Panc1 (cell line): ENCODE data around the gene ADAMTS15. TPM values are rescaled to one million over a fixed set of nuclear protein-coding genes. Genes with fewer than 3 reads are reported as not detected.

ENCODE experiments used
- ATAC-seq: fragments of 200-7000 bp; cut with Tn5 transposase; 2 replicates; pipeline ENCODE4 v1.9.1; 2020; ENCODE audit warnings: mild to moderate bottlenecking, moderate library complexity
- BruUV-seq: library from RNA; stranded (reverse); fragments of 400-500 nt; replicated peaks from 2 replicates; lab custom pipeline; 2021; lab: Mats Ljungman, UMichigan
- CTCF ChIA-PET: fragments of 300-600 bp; sonication (Branson Sonifier 250); formaldehyde crosslinking; loops from one replicate; lab custom pipeline; 2022; ENCODE audit warnings: antibody characterized with exemption; lab: Charles Lee
- POLR2A ChIA-PET: fragments of 300-600 bp; sonication (Branson Sonifier 250); formaldehyde crosslinking; loops from one replicate; lab custom pipeline; 2022; ENCODE audit warnings: antibody characterized with exemption; lab: Charles Lee
- DNase-seq: peaks from one replicate; pipeline ENCODE4 v3.0.0-alpha.2; 2010; ENCODE audit warnings: low read depth, low spot score
- H3K27ac ChIP-seq: 2 replicates; pipeline ENCODE4 v1.5.1; 2011; ENCODE audit warnings: mild to moderate bottlenecking, low read length, inconsistent platforms
- H3K27me3 ChIP-seq: fragments of 200-500 bp; sonication (Bioruptor generic); 2 replicates; pipeline ENCODE4 v1.6.0; 2014; ENCODE audit warnings: low read length, inconsistent platforms; ENCODE audit not compliant: control insufficient read depth, insufficient read depth
- H3K36me3 ChIP-seq: fragments of 200-500 bp; sonication (Bioruptor generic); 2 replicates; pipeline ENCODE4 v1.5.1; 2014; ENCODE audit warnings: inconsistent platforms, mild to moderate bottlenecking, low read length, moderate library complexity; ENCODE audit not compliant: control insufficient read depth, insufficient read depth
- H3K4me1 ChIP-seq: 2 replicates; pipeline ENCODE4 v1.5.1; 2011; ENCODE audit warnings: inconsistent platforms, mild to moderate bottlenecking, low read length, moderate library complexity; ENCODE audit not compliant: control insufficient read depth, insufficient read depth
- H3K4me3 ChIP-seq, 2 experiments: 2 replicates each; pipeline ENCODE4 v1.5.1; 2011 to 2012; ENCODE audit warnings: low read depth in 2 of 2, low read length in 2 of 2, mild to moderate bottlenecking in 2 of 2, inconsistent platforms in 1 of 2, moderate library complexity in 1 of 2
- H3K9me3 ChIP-seq: fragments of 200-500 bp; sonication (Bioruptor generic); 2 replicates; pipeline ENCODE4 v1.5.1; 2014; ENCODE audit warnings: low read depth, mild to moderate bottlenecking, inconsistent platforms, low read length, moderate library complexity; ENCODE audit not compliant: control insufficient read depth, insufficient read depth
- CTCF ChIP-seq: fragments of 450-650 bp; IDR thresholded peaks from 2 replicates; pipeline ENCODE4 v1.5.1; 2017; ENCODE audit warnings: mild to moderate bottlenecking
- POLR2AphosphoS5 ChIP-seq: IDR thresholded peaks from 2 replicates; pipeline ENCODE4 v1.6.1; 2012; ENCODE audit warnings: mild to moderate bottlenecking, low read depth, low read length, moderate library complexity
- REST ChIP-seq, 2 experiments: IDR thresholded peaks; 2 replicates each; pipeline ENCODE4 v1.6.1; 2011 to 2012; ENCODE audit warnings: low read depth in 2 of 2, control low read depth in 1 of 2, low read length in 1 of 2, mild to moderate bottlenecking in 1 of 2, moderate library complexity in 1 of 2; ENCODE audit not compliant: insufficient read depth in 1 of 2
- SIN3A ChIP-seq: IDR thresholded peaks from 2 replicates; pipeline ENCODE4 v1.6.1; 2012; ENCODE audit warnings: low read depth, mild to moderate bottlenecking, low read length, moderate library complexity, borderline replicate concordance; ENCODE audit not compliant: insufficient read depth
- TCF7L2 ChIP-seq: IDR thresholded peaks from 2 replicates; pipeline ENCODE4 v1.6.1; 2011; ENCODE audit warnings: mild to moderate bottlenecking, low read depth, low read length, inconsistent platforms
- in situ Hi-C: cut with HindIII; loops from 2 replicates; pipeline ENCODE4 v1.10.0; 2016; ENCODE audit warnings: low sequenced_read_pairs, low pct_unique_long_range_greater_than_20kb
- intact Hi-C: fragments of 100-400 bp; cut with micrococcal nuclease; formaldehyde crosslinking; loops from one replicate; pipeline ENCODE4 v1.10.0; 2022; ENCODE audit not compliant: unreplicated experiment
- total RNA-seq: library from RNA; stranded (reverse); gene quantifications from one replicate; pipeline ENCODE4 v1.2.1, GENCODE V29; 2021; ENCODE audit not compliant: unreplicated experiment

ADAMTS15 gene
- total RNA-seq, 1 experiment from 2014 or later: 39.9 TPM

GRCh38 chr11:130445788-130446187, 2.7 kb upstream of the ADAMTS15 start:
- Histone ChIP-seq H3K36me3 (no peaks in the 10 kb centered on the region), H3K9me3 (no peaks in the 10 kb centered on the region), H3K27me3 (no peaks in the 10 kb centered on the region), H3K27ac (no peak overlapping the region), H3K4me1 (peaks cover 6% of the 10 kb centered on the region; the same call in 1 of the 2 replicates), H3K4me3 (no peak overlapping the region)
- ChIA-PET CTCF (no interaction called here), POLR2A (no interaction called here)
- in situ Hi-C loops (no loop called here), intact Hi-C loops (loop anchor here (5.0 kb wide), 1 partner anchor 192 kb away; no protein-coding TSS in a partner anchor)
- ATAC-seq (no peak), DNase-seq (no peak)
- TF ChIP-seq SIN3A (no peak), POLR2AphosphoS5 (no peak), REST (IDR thresholded peaks at IDR 0.05; ENCODE audit: insufficient read depth in 1 of 2, low read depth in 2 of 2, low read length in 1 of 2) (no peak), CTCF (no peak), TCF7L2 (no peak)
- BruUV-seq: no TSS peak

- ATAC-seq: no peak
- in situ Hi-C loops: no loop called here
- TF ChIP-seq TCF7L2 (no peak), CTCF (no peak), SIN3A (no peak), REST (IDR thresholded peaks at IDR 0.05; ENCODE audit: insufficient read depth in 1 of 2, low read depth in 2 of 2, low read length in 1 of 2) (no peak), POLR2AphosphoS5 (no peak)
These were observed 418 bp upstream of the ADAMTS15 start for GRCh38 chr11:130448039-130448415.

More at GRCh38 chr11:130448039-130448415, 418 bp upstream of the ADAMTS15 start:
- Histone ChIP-seq H3K36me3 (no peaks in the 10 kb centered on the region), H3K4me3 (peak overlapping the region; percentile 73 to 89), H3K27ac (peak overlapping the region; percentile 48; the same call in 1 of the 2 replicates), H3K9me3 (no peaks in the 10 kb centered on the region), H3K4me1 (peaks cover 16% of the 10 kb centered on the region), H3K27me3 (no peaks in the 10 kb centered on the region)
- ChIA-PET CTCF (interaction anchor here (0.6 to 0.7 kb wide), 2 partner anchors 238 to 436 kb away, joined by 3 to 7 read pairs; no protein-coding TSS in a partner anchor), POLR2A (interaction anchor here (0.6 kb wide), 1 partner anchor 149 kb away, joined by 3 read pairs; no protein-coding TSS in a partner anchor)
- no peak for DNase-seq
- intact Hi-C loops: loop anchor here (5.0 kb wide), 1 partner anchor 189 kb away; no protein-coding TSS in a partner anchor
- BruUV-seq: no TSS peak
